CD14-positive monocyte (primary cell): Measurements from ENCODE around the gene C16orf74. TPM values are rescaled to one million over a fixed set of nuclear protein-coding genes. Genes with fewer than 3 reads are reported as not detected.

Experiments
- DNase-seq, 3 donors: peaks; one replicate each; pipeline ENCODE4 v3.0.0-alpha.2; 2011 to 2022
- H2AFZ ChIP-seq: 2 replicates; pipeline ENCODE4 v1.6.0; 2012; ENCODE audit warnings: mild to moderate bottlenecking, low read depth, low read length, inconsistent platforms; ENCODE audit not compliant: insufficient read depth, poor library complexity, severe bottlenecking
- H3K27ac ChIP-seq, 2 donors: 1 replicate in 1 of 2; 2 replicates in 1 of 2; pipeline ENCODE4 v1.5.1; 2012 to 2013; ENCODE audit warnings: low read length in 2 of 2, control low read depth in 1 of 2, inconsistent platforms in 1 of 2, low read depth in 1 of 2, mild to moderate bottlenecking in 1 of 2
- H3K27me3 ChIP-seq, 2 donors: one replicate each; pipeline versions ENCODE4 v1.6.0 to v1.6.1; 2011 to 2013; ENCODE audit warnings: low read length in 2 of 2; ENCODE audit not compliant: control insufficient read depth in 2 of 2, insufficient read depth in 2 of 2
- H3K36me3 ChIP-seq, 2 donors: replicated peaks in 1 of 2; 1 replicate in 1 of 2; 2 replicates in 1 of 2; pipeline versions ENCODE4 v1.5.1 to v1.6.1; 2012 to 2013; ENCODE audit warnings: low read length in 2 of 2, control low read depth in 1 of 2, inconsistent platforms in 1 of 2, mild to moderate bottlenecking in 1 of 2; ENCODE audit not compliant: insufficient read depth in 2 of 2, control insufficient read depth in 1 of 2
- H3K4me1 ChIP-seq, 2 donors: 1 replicate in 1 of 2; 2 replicates in 1 of 2; pipeline versions ENCODE4 v1.5.1 to v1.6.1; 2012 to 2013; ENCODE audit warnings: low read length in 2 of 2, control low read depth in 1 of 2, inconsistent platforms in 1 of 2, mild to moderate bottlenecking in 1 of 2, moderate library complexity in 1 of 2; ENCODE audit not compliant: insufficient read depth in 2 of 2, control insufficient read depth in 1 of 2
- H3K4me2 ChIP-seq: replicated peaks from 2 replicates; pipeline ENCODE3; 2012; ENCODE audit warnings: low read length, moderate library complexity, mild to moderate bottlenecking; ENCODE audit not compliant: poor library complexity, severe bottlenecking; ENCODE audit errors: extremely low read depth
- H3K4me3 ChIP-seq, 3 experiments: fragments of 200-600 bp in 1 of 3; sonication (generic) in 1 of 3; replicated peaks in 1 of 3; 1 replicate in 2 of 3; 2 replicates in 1 of 3; pipeline ENCODE4 v1.5.1; 2011 to 2013; ENCODE audit warnings: low read length in 3 of 3, mild to moderate bottlenecking in 3 of 3, control low read depth in 2 of 3, low read depth in 2 of 3, inconsistent platforms in 1 of 3, moderate library complexity in 1 of 3
- H3K79me2 ChIP-seq: 2 replicates; pipeline ENCODE4 v1.6.0; 2012; ENCODE audit warnings: mild to moderate bottlenecking, control low read depth, inconsistent platforms, low read length, moderate library complexity; ENCODE audit not compliant: insufficient read depth
- H3K9ac ChIP-seq: 2 replicates; pipeline ENCODE4 v1.6.0; 2017; ENCODE audit warnings: low read length, mild to moderate bottlenecking; ENCODE audit not compliant: insufficient read depth, poor library complexity, severe bottlenecking
- H3K9me3 ChIP-seq, 2 donors: replicated peaks in 1 of 2; 1 replicate in 1 of 2; 2 replicates in 1 of 2; pipeline versions ENCODE4 v1.5.1 to v1.6.1; 2012 to 2013; ENCODE audit warnings: low read length in 2 of 2, control low read depth in 1 of 2; ENCODE audit not compliant: control insufficient read depth in 1 of 2, insufficient read depth in 1 of 2
- H4K20me1 ChIP-seq: 2 replicates; pipeline ENCODE4 v1.6.0; 2012; ENCODE audit warnings: mild to moderate bottlenecking, low read length, control low read depth, moderate library complexity; ENCODE audit not compliant: insufficient read depth
- H3K27ac Mint-ChIP-seq, 7 donors: one replicate each; pipeline ENCODE4 v1.8.0; 2020; ENCODE audit warnings: mild to moderate bottlenecking in 7 of 7, mixed read lengths in 7 of 7, moderate library complexity in 6 of 7, inconsistent platforms in 2 of 7
- H3K27me3 Mint-ChIP-seq, 3 donors: one replicate each; pipeline ENCODE4 v1.8.0; 2021 to 2022; ENCODE audit warnings: low read depth in 3 of 3, mild to moderate bottlenecking in 3 of 3, mixed read lengths in 3 of 3, moderate library complexity in 3 of 3, inconsistent platforms in 1 of 3
- H3K36me3 Mint-ChIP-seq, 2 donors: one replicate each; pipeline ENCODE4 v1.8.0; 2020; ENCODE audit warnings: mixed read lengths in 2 of 2, inconsistent platforms in 1 of 2, mild to moderate bottlenecking in 1 of 2
- H3K4me1 Mint-ChIP-seq: one replicate; pipeline ENCODE4 v1.8.0; 2020; ENCODE audit warnings: mild to moderate bottlenecking, mixed read lengths
- H3K4me3 Mint-ChIP-seq, 2 donors: one replicate each; pipeline ENCODE4 v1.8.0; 2020; ENCODE audit warnings: mild to moderate bottlenecking in 2 of 2, mixed read lengths in 2 of 2, moderate library complexity in 1 of 2
- H3K9me3 Mint-ChIP-seq, 7 donors: one replicate each; pipeline ENCODE4 v1.8.0; 2020 to 2022; ENCODE audit warnings: mixed read lengths in 7 of 7, mild to moderate bottlenecking in 6 of 7, moderate library complexity in 6 of 7, inconsistent platforms in 2 of 7
- WGBS: methylation state at CpG from one replicate; pipeline ENCODE4 v1.1.5; 2013; ENCODE audit warnings: missing lambda C conversion rate; ENCODE audit not compliant: insufficient coverage; 5-methylcytosine and 5-hydroxymethylcytosine counted together
- intact Hi-C, 2 donors: fragments of 100-400 bp; cut with micrococcal nuclease; formaldehyde crosslinking; loops; one replicate each; pipeline versions ENCODE4 v1.15.0 to v1.15.1; 2023
- polyA plus RNA-seq, 3 donors: library from polyadenylated mRNA; depleted of rRNA in 1 of 3; unstranded in 2 of 3; stranded (reverse) in 1 of 3; fragments of 300-500 nt in 2 of 3; fragments of >200 nt in 1 of 3; fragmentation: Illumina TruSeq in 2 of 3; gene quantifications; 1 replicate in 2 of 3; 2 replicates in 1 of 3; pipeline ENCODE4 v1.2.3, GENCODE V29; 2012 to 2021
- TF ChIP-seq, protein P1 (sequence below): fragments of 200-600 bp; IDR thresholded peaks from one replicate; pipeline ENCODE4 v1.8.0; 2022; ENCODE audit warnings: antibody characterized with exemption, mild to moderate bottlenecking

Gene C16orf74
- polyA plus RNA-seq, 3 donors = 11.3 to 26.6 (median 24.1) TPM

DNA sequence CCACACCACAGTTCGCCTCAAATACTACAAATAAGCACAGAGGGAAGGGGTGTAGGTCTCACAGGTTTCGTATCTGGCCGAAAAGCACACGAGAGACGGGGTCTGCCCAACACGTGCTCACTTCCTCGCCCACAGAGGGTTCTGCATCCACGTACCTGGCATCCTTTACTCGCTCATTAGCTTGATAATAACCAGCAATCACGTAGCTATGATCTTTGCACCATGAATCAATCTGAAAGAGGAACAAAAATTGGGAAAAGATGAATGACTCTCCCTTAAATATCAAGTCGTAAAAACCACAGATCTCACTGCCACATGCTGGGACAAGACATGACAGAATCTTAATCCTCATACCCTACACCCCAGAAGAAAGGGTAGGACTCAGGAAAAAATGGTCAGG is 37.9 kb upstream of the C16orf74 start:
- H3K27ac ChIP-seq = no peak overlapping the region
- peaks cover 88% of the 10 kb centered on the region for H4K20me1 ChIP-seq
- Mint-ChIP-seq H3K9me3 (peaks cover 0 to 4% (median 0%) of the 10 kb centered on the region in 7 donors), H3K4me1 (peaks cover 4% of the 10 kb centered on the region), H3K4me3 (no peak overlapping the region), H3K27me3 (peaks cover 0 to 7% (median 0%) of the 10 kb centered on the region in 3 donors), H3K27ac (peak overlapping the region in 3 of 7 donors; percentile 4 to 70 (median 9)), H3K36me3 (peaks cover 75 to 89% of the 10 kb centered on the region in 2 donors)
- no peak for DNase-seq
- peaks cover 66% of the 10 kb centered on the region for H3K79me2 ChIP-seq
- peaks cover 70 to 74% of the 10 kb centered on the region in 2 donors for H3K36me3 ChIP-seq
- no peak overlapping the region for H2AFZ ChIP-seq
- no peaks in the 10 kb centered on the region for H3K4me1 ChIP-seq
- no peak overlapping the region for H3K4me2 ChIP-seq
- WGBS = no CpG with 5 or more reads among the region's 11 CpGs
- TF ChIP-seq, protein P1, sequence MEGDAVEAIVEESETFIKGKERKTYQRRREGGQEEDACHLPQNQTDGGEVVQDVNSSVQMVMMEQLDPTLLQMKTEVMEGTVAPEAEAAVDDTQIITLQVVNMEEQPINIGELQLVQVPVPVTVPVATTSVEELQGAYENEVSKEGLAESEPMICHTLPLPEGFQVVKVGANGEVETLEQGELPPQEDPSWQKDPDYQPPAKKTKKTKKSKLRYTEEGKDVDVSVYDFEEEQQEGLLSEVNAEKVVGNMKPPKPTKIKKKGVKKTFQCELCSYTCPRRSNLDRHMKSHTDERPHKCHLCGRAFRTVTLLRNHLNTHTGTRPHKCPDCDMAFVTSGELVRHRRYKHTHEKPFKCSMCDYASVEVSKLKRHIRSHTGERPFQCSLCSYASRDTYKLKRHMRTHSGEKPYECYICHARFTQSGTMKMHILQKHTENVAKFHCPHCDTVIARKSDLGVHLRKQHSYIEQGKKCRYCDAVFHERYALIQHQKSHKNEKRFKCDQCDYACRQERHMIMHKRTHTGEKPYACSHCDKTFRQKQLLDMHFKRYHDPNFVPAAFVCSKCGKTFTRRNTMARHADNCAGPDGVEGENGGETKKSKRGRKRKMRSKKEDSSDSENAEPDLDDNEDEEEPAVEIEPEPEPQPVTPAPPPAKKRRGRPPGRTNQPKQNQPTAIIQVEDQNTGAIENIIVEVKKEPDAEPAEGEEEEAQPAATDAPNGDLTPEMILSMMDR = no peak
- intact Hi-C loops = no loop called here
- H3K9me3 ChIP-seq = no peaks in the 10 kb centered on the region
- no peak overlapping the region for H3K4me3 ChIP-seq
- no peaks in the 10 kb centered on the region for H3K27me3 ChIP-seq
- H3K9ac ChIP-seq = no peak overlapping the region

DNA sequence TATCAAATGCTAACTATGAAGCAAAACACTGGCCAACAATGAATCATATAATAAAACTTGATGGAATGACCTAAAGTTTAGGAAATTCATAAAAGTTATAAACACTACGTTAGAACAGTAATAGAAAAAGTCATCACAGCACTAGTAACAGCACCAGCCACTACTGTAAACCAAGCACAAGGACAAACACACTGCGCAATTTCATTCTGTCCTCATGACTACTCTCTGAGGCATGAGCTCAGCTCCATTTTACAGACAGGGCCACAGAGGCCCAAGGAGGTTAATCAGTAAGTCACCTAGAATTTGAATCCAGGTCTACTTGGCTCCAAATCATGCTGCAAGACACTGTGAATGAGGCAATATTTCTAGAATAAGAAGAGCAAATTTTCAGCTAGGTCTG is 35.0 kb upstream of the C16orf74 start:
- TF ChIP-seq, protein P1 = no peak
- Histone ChIP-seq H3K79me2 (peaks cover 41% of the 10 kb centered on the region), H3K4me2 (no peak overlapping the region), H3K27me3 (no peaks in the 10 kb centered on the region), H3K9ac (no peak overlapping the region), H3K4me3 (no peak overlapping the region), H3K9me3 (no peaks in the 10 kb centered on the region), H3K36me3 (peaks cover 66 to 77% of the 10 kb centered on the region in 2 donors), H4K20me1 (peaks cover 83% of the 10 kb centered on the region), H3K4me1 (no peaks in the 10 kb centered on the region), H2AFZ (no peak overlapping the region), H3K27ac (no peak overlapping the region)
- H3K4me3 Mint-ChIP-seq = no peak overlapping the region
- H3K36me3 Mint-ChIP-seq = peaks cover 72 to 92% of the 10 kb centered on the region in 2 donors
- DNase-seq = no peak
- H3K9me3 Mint-ChIP-seq = no peaks in the 10 kb centered on the region
- peak overlapping the region in 1 of 7 donors; percentile 4 for H3K27ac Mint-ChIP-seq
- peaks cover 0 to 1% (median 0%) of the 10 kb centered on the region in 3 donors for H3K27me3 Mint-ChIP-seq
- intact Hi-C loops = no loop called here
- WGBS = 100% methylated on average over 1 of the region's 2 CpGs
- H3K4me1 Mint-ChIP-seq = peaks cover 13% of the 10 kb centered on the region
